Hypothalamus (tissue), 51 donors: ENCODE results near the gene TMEM202.
A peak's percentile ranks its signal among the peaks of the same experiment; 100 is the strongest.
"Not testable (repeated sequence)": the region's sequence is repeated elsewhere in the genome, so short reads cannot be mapped to it uniquely, and the experiment has no call there.

Source experiments
- DNase-seq, 51 donors: peaks; one replicate each; lab custom pipeline; 2025; lab: John Stamatoyannopoulos, UW

TMEM202 gene

DNA sequence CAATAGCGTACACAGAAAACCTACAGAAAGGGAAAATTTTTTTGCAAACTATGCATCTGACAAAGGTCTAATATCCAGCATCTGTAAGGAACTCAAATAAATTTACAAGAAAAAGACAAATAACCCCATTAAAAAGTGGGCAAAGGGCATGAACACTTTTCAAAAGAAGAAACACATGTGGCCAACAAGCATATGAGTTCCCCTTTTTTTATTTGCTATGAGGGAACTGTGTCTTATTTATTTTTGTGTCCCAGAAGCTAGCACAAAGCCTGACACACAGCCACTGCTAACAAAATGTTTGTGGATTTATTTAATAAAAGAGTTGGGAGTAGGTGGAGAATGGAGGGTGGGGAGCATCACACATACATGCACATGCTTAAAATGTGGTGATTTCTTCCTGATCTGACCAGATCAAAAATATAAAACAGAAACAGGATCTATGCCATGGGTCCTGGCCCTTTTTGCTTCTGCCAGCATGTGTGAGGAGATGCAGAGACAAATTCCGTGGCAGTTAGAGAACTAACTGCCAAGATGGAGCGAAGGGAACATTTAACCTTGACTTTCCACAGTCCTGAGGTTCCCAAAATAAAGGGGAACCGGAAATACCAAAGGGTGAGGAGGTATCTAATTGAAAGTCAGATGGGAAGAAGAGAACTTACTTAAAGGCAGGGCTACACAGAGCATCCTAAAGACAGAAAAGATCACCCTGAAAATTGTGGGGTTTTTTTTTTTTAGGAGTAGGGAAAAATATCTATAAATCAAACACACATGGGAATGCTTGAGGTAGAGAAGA, at the start of gene TMEM202:
TSS of gene TMEM202 (plus strand) at position 510 of the 793 bp plus-strand sequence. CDS start at position 532, 22 bp downstream.
- no peak for DNase-seq

GRCh38 chr15:72353266-72353665, 44.8 kb upstream of the TMEM202 start:
- no peak for DNase-seq

DNA sequence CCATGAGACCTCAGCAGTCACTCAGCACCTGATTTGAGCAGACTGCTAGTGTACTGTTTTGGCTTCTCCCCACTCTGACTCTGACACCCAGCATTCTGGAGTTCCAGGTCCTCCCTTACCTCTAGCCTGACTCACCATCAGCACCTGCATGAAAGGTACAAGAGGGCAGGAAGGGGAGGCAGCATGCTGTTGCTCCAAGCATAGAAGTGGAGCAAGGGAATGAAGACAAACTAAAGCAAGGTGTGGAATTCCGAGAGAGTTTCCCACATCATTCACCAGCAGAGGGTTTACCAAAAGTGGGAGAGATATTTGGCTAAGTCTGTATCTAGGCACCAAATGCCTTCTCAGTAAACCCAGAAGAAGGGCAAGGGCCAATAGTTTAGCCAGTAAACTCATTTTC, 43.6 kb upstream of the TMEM202 start:
- DNase-seq: no peak

GRCh38 chr15:72358121-72358520, 40.0 kb upstream of the TMEM202 start:
- no peak for DNase-seq

GRCh38 chr15:72358650-72359171, 39.4 kb upstream of the TMEM202 start:
- peak in 3 of 51 donors; percentile 5 to 68 (median 5) for DNase-seq

DNA sequence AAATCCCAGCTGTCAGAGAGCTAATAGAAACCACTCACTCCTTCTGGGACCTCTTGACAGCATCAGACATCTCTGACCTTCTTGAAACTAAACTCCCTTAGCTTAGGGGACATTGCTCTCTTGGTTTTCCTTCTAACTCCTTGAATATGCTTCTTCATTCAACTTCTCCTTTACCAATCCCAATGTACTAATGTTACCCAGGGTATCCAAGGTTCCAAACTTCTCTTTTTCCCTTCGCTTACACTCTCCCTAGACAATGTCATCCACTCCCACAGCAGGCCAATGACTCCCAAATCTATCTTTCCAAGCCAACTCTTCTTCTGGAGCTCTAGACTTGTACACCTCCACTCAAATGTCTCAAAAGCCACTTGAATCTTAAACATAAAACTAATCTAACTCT, 36.9 kb upstream of the TMEM202 start:
- no peak for DNase-seq

GRCh38 chr15:72365844-72366243, 32.3 kb upstream of the TMEM202 start:
- DNase-seq: peak in 1 of 51 donors; percentile 3

GRCh38 chr15:72368325-72368724, 29.8 kb upstream of the TMEM202 start:
- no peak for DNase-seq

DNA sequence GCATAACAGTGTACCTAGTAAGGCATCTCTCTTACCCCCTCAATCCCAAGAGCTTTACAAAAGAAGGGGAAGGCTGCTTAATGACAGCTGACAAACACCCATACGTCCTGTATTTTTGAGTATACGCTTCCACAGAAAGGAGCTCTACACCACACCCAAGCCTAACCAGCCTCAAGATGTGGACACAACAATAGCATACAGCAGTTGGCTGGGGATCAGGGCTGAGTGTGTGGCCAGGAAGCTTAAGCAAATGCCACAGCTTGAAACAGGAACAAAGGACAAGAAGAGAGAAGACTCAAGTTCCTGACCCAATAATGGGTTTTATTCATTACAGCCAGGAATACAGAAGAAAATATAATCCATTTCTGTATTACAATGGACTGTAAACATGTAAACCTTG, 29.2 kb upstream of the TMEM202 start:
- DNase-seq: peak in 3 of 51 donors; percentile 2 to 5 (median 3)

DNA sequence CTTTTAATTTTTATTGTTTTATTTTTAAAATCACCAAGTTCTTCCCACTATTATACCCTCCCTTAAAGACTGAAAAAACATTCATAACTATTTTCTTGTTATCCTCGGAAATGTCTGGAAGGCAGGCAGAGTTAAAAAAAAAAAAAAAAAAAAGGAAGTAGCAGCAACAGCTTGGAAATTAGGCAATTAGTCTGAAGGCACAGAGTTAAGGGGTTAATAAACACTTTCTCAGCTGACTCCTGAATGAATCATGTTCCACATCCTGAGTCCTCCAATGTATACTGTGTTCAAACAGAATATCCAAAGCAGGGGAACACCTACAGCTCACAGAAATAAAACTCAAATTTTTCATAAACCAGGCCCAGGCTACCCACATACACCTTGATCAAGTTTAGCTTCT, 28.1 kb upstream of the TMEM202 start:
- DNase-seq: no peak

DNA sequence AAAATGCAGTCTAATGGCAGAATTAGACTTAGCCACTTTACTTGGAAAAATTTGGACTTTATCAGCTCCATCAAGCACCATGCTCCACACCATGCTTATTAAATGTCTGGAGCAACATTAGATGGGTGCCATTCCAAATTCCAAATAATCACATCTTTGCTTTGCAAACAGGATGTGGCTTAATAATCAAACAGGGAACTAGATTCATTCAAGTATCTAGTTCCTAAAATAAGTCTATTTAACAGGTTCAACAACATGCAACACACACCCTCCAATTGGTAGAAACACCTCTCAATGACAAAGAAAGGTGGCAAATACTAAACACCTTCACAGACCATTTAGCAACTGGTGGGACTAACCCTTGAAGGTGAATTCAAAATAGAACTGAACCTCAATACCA, 25.7 kb upstream of the TMEM202 start:
- DNase-seq: no peak

- peak in 11 of 51 donors; percentile 52 to 77 (median 64) for DNase-seq
Observed at GRCh38 chr15:72375501-72375845, 22.6 kb upstream of the TMEM202 start.

GRCh38 chr15:72375846-72376581, 22.1 kb upstream of the TMEM202 start, which contains the start of gene HEXA:
HEXA (minus strand) TSS chr15:72376014; CDS start chr15:72375972, 42 bp downstream.
- DNase-seq: peak; percentile 73 to 98 (median 91)

- no peak for DNase-seq
Observed at GRCh38 chr15:72377331-72377730, 20.8 kb upstream of the TMEM202 start.

- not testable (repeated sequence) for DNase-seq
Observed at GRCh38 chr15:72379106-72379505, 19.0 kb upstream of the TMEM202 start.

GRCh38 chr15:72379856-72380430, 18.2 kb upstream of the TMEM202 start:
- DNase-seq: no peak

- DNase-seq: no peak
Observed at GRCh38 chr15:72380743-72381142, 17.4 kb upstream of the TMEM202 start.

DNA sequence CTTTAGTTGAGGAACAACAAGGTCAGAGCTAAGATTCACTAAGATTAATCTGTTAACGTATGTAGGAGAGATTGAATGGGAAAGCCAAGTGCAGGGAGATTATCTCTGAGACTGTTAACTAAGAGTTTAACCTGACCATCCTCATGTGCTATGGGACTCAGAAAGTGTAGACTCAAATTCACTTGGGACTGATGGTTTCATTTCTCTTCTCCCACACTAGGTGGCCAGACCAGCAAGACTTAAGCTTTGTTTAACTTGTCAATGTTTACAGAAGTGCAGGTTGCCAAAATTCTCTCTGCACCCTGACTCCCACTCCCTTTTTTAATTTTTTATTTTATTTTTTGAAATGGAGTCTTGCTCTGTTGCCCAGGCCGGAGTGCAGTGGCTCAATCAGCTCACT, 16.0 kb upstream of the TMEM202 start:
- no peak for DNase-seq

GRCh38 chr15:72387741-72388140, 10.4 kb upstream of the TMEM202 start:
- no peak for DNase-seq

GRCh38 chr15:72389231-72389630, 8.9 kb upstream of the TMEM202 start:
- DNase-seq: no peak

DNA sequence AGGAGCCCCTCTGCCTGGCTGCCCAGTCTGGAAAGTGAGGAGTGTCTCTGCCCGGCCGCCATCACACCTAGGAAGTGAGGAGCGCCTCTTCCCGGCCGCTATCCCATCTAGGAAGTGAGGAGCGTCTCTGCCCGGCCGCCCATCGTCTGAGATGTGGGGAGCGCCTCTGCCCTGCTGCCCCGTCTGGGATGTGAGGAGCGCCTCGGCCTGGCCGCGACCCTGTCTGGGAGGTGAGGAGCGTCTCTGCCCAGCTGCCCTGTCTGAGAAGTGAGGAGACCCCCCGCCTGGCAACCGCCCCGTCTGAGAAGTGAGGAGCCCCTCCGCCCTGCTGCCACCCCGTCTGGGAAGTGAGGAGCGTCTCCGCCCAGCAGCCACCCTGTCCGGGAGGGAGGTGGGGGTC, 1.8 kb upstream of the TMEM202 start:
- DNase-seq: not testable (repeated sequence)
